Measurements from ENCODE around the gene PNMA6F. TPM values are rescaled to one million over a fixed set of nuclear protein-coding genes. Genes with fewer than 3 reads are reported as not detected.
"Not testable (repeated sequence)": the region's sequence is repeated elsewhere in the genome, so short reads cannot be mapped to it uniquely, and the experiment has no call there.

PNMA6F gene
- total RNA-seq, 1 experiment from 2014 or later = not detected

DNA sequence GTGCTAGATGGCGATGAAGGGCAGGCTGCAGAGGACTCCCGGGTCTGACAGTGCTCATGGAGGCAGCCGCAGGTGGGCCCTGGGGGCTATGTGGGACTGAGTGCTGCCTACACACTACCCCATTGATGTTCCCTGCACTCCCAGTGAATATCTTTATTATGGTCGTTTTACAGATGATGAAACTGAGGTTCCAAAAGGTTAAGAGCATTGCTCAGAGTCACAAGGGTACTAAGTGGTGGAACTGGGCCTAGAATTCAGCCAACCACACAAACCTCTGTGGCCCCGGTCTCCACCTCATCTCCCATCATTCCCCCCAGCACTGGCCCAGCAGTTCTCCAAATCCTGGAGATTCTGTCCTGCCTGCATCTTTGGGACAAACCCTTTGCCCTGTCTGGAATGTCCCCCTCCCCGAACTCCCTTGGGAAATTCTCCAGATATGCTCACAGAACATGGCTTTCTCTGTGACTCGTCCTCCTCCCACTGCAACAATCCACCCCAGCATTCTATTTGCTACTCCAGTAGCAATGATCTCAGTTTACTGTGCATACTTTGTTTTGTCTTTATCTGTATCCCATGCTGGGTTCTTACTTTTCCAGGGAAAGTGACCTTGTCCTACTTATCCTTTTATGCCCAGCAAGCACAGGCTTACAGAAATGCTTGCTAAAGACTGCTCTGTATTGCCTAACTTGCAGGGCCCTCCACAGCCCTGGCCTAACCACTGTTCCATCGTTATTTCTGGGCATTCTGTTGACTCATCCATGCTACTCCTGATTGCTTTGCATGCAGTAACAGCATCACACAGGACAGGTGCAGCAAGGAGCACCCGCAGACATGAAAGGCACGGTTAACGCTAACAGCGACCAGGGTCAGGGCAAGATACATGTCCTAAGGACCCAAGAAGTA lies 14.0 kb downstream of the PNMA6F start:
- peak; percentile 63 for DNase-seq (ENCODE audit: low read depth, low spot score)
- in situ Hi-C loops (cut with HindIII; ENCODE audit: low pct_unique_long_range_greater_than_20kb, low sequenced_read_pairs) = no loop called here

DNA sequence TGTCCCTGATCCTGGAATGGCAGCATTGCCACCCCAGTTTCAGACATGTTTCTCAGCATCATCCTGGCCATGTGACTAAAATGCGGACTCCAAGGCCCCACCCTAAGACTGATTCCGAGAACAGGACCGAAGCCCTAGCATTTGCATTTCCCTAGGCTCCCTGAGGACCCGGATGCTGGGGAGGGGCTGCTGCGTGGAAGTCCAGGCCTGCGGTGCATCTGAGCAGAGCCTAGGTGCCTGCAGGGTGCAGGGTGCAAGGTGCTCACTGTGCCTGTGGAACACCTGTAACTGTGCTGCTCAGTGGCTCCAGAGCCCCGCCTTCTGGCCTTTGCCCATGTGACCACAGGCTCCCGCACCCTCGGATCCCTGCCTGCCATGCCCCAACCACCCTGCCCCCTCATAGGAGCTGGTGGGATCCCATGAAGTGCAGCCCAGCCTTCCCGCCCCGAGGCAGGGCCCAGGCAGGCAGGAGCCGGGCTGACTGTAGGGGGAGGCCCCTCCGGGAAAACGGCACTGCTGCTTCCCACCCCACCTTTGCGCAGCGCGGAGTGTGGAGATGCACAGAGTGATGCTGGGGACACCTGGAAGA lies 14.9 kb downstream of the PNMA6F start:
- in situ Hi-C loops (cut with HindIII; ENCODE audit: low pct_unique_long_range_greater_than_20kb, low sequenced_read_pairs) = no loop called here
- DNase-seq (ENCODE audit: low read depth, low spot score) = no peak

DNA sequence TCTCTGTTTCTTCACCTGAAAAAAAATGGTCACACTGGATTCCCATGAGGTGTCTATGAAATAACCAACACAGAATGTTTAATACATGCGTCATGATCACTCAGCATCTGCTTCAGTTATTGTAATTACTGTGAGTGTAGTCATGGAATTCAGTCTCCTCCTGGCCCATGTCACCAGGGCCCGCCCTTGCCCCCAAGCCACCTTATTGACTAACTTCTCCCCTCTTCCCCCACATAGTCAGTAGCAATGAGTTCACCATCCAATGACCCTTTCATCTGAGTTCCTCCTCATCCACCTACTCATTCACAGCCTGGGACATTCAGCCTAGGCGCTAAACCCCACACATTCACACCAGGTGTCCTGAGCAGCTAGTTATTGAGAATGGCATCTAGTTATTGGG lies 15.6 kb downstream of the PNMA6F start:
- in situ Hi-C loops (cut with HindIII; ENCODE audit: low pct_unique_long_range_greater_than_20kb, low sequenced_read_pairs) = no loop called here

DNA sequence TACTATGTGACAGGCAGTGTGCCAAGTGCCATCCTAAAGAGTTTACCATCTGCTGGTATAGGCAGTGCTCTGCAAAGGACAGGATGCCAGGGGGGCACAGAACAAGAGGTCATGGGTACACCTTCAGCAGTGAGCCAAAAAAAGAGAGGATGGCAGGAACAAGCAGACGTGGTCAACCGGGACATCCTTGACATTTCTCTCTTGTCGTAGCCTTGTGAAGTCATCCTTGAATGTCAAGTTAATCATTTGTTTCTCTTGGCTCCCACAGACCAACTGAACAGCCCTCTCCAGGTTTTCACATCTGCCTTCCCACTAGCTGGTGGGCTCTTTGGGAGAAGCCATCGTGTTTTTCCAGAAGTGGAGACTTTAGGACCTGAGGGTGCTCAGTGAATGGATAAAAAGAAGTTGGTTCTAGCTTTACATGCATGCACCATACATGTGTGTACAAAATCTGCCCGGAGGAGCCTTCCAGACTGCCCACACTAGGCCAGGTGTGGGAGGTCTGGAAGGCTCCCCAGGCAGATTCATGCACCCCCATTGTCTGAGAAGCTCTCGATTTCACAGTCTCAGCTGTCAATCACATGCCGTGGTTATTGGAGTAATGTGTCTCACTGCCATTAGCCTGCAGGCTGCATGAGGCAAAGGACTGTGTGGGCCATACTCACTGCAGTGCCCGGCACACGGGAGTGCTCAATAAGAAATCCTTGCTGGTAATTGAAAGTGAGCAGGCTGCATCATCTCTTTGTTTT lies 16.4 kb downstream of the PNMA6F start:
- DNase-seq (ENCODE audit: low read depth, low spot score) = no peak
- in situ Hi-C loops (cut with HindIII; ENCODE audit: low pct_unique_long_range_greater_than_20kb, low sequenced_read_pairs) = no loop called here

More for the DNA sequence above, 15.6 kb downstream of the PNMA6F start:
- DNase-seq (ENCODE audit: low read depth, low spot score) = no peak

DNA sequence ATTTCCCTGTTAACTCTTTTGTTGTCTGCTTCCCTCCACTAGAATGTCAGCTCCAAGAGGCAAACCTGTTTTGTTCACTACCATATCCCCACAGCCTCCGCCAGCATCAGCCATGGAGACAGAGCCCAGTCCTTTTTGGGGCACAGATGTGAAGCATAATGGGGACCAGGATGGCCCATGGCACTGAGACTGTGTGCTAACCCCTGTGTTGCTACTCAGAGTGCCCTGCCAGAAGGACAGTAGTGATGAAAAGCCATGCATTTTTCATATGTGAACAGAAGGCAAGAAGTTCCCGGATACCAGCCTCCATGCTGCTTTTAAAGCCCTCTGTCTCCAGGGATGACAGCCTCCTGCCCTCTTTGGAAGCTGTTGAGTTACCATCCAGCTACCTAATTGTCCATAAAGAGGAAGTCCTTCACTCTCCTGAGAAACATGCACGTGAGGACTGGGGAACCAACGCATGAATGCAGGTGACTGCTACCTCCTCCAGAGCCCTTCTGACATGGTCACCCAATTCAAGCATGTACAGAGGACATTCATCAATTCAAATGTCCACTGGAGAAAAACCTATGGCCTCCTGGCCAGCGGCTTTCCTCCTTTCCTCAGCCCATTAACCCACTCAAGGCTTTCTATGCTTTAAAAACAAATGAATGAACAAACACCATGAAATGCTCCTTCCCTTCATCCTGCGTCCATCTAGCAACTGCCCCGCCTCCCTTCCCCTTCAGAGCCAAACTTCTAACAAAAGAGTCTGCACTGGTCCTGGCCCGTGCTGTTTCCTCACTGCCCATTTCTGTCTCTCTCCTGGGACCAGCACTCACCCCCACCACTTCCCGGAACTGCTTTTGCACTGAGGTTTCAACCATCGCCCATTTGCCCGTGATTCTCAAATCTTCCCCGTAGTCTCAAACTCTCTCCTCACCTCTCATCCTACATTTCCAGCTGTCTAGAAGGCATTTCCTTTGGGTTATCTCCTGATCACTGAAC lies 18.0 kb downstream of the PNMA6F start:
- DNase-seq (ENCODE audit: low read depth, low spot score) = no peak

DNA sequence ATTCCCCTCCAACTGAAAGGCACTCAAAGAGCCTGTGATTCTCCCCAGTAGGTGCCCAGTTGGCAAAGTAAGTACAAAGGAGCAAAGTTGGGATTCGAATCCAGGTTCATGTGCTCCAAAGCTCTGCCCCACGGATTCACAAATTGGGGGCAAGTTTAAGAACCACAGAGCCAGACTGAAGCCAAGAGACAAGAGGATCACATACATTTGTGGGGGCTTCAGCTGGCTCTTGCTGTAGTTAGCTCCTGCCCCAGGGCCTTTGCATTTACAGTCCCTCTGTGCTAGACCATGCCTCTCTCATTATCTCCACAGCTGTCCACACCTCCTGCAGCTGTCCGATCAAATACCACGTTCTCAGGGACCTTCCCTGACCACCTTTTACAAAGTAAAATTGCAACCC lies 18.8 kb downstream of the PNMA6F start:
- no peak for DNase-seq (ENCODE audit: low read depth, low spot score)
- in situ Hi-C loops (cut with HindIII; ENCODE audit: low pct_unique_long_range_greater_than_20kb, low sequenced_read_pairs) = no loop called here

More for the DNA sequence above, 18.0 kb downstream of the PNMA6F start:
- in situ Hi-C loops (cut with HindIII; ENCODE audit: low pct_unique_long_range_greater_than_20kb, low sequenced_read_pairs) = no loop called here

DNA sequence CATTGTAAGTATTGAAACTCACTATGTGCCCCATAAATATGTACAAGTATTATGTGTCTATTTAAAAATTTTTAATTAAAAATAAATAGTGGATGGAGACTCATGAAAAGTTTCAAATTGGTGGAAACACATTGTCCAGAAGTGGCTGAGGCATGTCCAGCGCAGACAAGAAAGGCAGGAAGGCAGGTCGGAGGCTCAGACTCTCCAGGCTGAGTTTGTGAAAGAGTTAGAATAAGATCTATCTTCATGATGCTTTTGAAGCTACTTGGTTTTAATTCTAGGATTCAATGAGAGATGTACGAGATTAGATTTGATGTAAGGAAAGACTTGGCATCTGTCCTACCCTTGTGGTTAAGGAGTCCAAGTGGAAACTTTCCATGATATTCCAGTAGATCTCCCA lies 19.8 kb downstream of the PNMA6F start:
- in situ Hi-C loops (cut with HindIII; ENCODE audit: low pct_unique_long_range_greater_than_20kb, low sequenced_read_pairs) = no loop called here
- no peak for DNase-seq (ENCODE audit: low read depth, low spot score)

DNA sequence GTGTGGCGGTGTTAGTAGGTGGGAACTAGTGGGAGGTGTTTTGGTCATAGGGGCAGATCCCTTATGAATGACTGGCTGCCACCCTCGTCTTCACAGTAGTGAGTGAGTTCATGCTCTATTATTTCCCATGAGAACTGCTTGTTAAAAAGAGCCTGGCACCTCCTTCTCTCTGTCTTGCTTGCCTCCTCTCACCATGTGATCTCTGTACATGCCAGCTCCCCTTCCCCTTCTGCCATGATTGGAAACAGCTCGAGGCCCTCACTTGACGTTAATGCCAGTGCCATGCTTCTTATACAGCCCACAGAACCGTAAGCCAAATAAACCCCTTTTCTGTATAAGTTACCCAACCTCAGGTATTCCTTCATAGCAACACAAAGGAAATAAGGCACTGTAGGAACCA lies 21.7 kb downstream of the PNMA6F start:
- in situ Hi-C loops (cut with HindIII; ENCODE audit: low pct_unique_long_range_greater_than_20kb, low sequenced_read_pairs) = no loop called here
- DNase-seq (ENCODE audit: low read depth, low spot score) = no peak

DNA sequence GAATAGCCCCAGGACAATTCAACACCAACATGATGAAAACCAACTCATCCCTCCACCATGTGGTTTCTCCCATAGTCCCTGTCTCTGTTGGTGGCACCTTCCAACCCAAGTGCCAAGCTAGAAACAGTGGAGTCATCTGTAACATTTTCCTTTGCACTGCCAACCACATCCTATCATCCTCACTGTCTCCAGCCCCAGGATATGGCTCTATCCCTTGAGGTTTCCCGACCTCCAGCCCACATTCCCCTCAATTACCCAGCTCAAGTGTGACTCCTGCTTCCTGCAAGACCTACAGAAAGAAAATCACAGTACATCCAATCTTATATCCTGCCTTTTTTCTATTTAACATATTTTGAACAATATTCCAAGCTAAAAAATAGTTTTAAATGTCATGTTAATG lies 24.2 kb downstream of the PNMA6F start:
- DNase-seq (ENCODE audit: low read depth, low spot score) = peak; percentile 7
- in situ Hi-C loops (cut with HindIII; ENCODE audit: low pct_unique_long_range_greater_than_20kb, low sequenced_read_pairs) = no loop called here

DNA sequence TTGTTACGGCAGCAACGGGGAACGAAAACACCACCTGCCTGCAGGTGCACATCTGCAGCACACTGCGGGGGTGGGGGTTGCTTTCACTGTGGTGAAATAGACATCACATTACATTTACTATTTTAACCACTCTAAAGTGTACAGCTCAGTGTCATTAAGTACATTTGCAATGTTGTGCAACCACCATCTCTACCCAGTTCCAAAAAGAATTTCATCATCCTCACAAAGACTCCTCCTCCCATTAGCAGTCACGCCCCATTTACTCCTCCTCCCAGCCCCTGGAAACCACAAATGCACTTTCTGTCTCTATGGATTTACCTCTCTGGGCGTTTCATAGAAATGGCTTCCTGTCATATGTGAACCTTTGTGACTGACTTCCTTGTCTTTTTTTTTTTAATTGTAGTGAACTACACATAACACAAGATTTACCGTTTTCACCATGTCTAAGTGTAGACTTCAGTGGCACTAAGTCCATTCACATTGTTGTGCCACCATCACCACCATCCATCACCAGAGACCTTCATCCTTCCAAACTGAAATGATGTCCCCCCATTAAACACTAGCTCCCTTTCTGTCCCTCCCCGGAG lies 28.0 kb downstream of the PNMA6F start:
- in situ Hi-C loops (cut with HindIII; ENCODE audit: low pct_unique_long_range_greater_than_20kb, low sequenced_read_pairs); DNase-seq (ENCODE audit: low read depth, low spot score): not testable (repeated sequence)

DNA sequence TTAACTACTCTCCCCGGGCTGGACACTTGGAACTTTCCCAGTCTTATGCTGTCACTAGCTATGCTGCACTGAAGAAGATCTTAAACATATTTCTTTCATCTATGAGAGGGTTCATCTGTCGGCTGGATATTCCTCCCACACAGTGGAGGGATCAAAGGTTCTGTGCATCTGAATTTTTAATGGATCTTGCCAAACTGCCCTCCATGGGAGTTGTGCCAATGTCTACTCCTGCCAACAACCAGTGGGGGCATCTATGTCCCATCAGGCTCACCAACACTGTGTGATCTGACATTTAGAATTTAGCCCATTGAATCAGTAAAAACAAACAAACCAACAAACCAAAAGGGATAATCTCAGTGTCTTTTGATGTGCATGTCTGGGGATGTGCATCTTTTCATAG lies 32.8 kb downstream of the PNMA6F start:
- in situ Hi-C loops (cut with HindIII; ENCODE audit: low pct_unique_long_range_greater_than_20kb, low sequenced_read_pairs); DNase-seq (ENCODE audit: low read depth, low spot score): not testable (repeated sequence)

DNA sequence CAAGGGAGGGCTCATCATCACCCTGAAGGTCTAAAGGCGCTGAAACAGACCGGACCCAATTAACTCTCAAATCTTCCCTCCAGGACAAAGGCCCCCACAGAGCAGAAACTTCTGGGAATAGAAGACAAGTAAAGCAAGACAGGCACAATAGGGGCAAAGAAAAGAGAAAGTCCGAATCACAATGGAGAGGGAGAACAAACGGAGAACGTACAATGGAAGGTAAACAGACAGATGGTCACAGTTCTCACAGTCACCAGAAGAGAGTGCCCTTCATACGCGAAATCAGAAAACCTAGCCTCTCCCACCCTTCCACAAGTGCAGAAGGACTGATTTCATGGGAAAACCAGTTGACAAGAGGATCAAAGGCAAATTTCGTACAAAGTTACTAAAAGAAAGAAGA lies 35.9 kb downstream of the PNMA6F start:
- DNase-seq (ENCODE audit: low read depth, low spot score); in situ Hi-C loops (cut with HindIII; ENCODE audit: low pct_unique_long_range_greater_than_20kb, low sequenced_read_pairs): not testable (repeated sequence)

DNA sequence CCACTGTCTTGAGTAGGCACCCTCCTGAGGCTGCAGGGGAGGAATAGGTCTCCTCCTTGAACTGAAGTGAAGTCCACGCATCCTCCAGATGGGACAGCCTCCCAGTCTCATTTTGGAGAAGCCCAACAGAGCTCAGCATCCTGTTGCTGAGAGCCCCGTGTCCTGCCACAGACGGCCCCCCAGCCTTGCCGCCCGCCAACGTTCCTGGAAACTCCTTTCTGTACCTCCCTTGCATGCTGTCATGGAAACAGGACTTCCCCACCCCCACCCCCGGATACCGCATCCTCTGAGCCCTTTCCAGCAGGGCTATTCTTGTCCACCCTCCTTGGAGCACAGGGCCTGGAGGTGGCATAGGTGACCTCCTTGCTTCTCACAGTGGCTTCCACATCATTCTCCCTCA lies 37.6 kb downstream of the PNMA6F start:
- in situ Hi-C loops (cut with HindIII; ENCODE audit: low pct_unique_long_range_greater_than_20kb, low sequenced_read_pairs); DNase-seq (ENCODE audit: low read depth, low spot score): not testable (repeated sequence)

DNA sequence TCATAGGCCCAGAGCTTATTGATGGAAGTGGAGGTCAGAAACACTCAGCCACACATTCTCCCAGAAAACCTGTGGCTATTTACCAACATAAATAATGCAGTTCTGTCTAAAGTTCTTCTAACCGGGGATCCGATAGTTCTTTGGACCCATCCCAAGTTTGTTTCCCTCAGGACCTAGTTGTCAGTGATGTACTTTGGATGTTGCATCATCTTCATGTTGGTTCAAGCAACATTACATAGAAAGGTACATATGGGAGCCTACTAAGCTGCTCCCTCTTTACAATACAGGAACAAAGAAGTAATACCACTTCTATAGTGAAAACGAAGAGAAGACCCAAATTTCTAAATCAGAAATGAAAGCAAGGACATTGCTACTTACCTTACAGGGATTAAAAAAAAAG lies 39.8 kb downstream of the PNMA6F start:
- in situ Hi-C loops (cut with HindIII; ENCODE audit: low pct_unique_long_range_greater_than_20kb, low sequenced_read_pairs); DNase-seq (ENCODE audit: low read depth, low spot score): not testable (repeated sequence)

DNA sequence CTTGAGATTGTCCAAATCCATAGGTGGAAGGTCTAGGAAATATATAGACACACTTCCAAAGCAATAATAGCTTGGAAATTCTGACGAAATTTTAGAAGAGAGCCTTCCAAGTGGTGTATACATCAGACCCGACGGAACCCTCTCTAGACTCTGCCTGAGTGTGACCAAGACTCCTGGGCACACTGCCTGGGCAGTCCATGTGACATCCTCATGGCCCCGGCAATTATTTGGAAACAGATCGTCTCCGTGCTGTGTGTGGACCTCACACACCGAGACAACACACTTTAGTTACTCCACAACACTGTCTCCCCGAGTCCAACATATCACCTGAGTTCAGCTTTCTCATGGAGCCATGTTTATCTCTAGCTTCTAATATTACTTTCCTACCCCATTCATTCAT lies 42.3 kb downstream of the PNMA6F start:
- in situ Hi-C loops (cut with HindIII; ENCODE audit: low pct_unique_long_range_greater_than_20kb, low sequenced_read_pairs); DNase-seq (ENCODE audit: low read depth, low spot score): not testable (repeated sequence)

DNA sequence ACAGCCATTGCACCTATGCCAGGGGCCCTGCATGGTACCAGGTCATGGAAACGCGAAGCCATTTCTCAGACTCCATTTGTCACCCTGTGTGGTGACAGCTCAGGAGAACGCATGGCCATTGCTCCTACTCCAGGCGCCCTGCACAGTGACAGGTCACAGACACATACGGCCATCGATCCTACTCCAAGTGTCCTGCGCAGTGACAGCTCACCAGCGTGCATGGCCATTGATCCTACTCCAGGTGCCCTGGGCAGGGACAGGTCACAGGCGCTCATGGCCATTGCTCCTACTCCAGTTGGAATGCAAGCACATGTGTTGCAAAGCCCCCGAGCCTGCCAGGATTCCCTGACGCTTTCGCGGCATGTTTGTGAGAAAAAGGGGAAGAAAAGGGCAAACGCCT lies 45.5 kb downstream of the PNMA6F start:
- in situ Hi-C loops (cut with HindIII; ENCODE audit: low pct_unique_long_range_greater_than_20kb, low sequenced_read_pairs); DNase-seq (ENCODE audit: low read depth, low spot score): not testable (repeated sequence)

DNA sequence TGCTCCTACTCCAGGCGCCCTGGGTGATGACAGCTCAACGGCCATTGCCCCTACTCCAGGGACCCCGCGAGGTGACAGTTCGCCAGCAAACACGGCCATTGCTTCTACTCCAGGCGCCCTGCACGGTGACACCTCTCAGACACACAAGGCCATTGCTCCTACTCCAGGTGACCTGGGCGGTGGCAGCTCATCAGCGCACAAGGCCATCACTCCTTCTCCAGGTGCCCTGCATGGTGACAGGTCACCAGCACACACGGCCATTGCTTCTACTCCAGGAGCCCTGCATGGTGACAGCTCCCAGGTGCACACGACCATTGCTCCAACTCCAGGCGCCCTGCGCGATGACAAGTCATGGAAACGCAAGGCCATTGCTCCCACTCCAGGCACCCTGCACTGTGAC lies 46.1 kb downstream of the PNMA6F start:
- DNase-seq (ENCODE audit: low read depth, low spot score); in situ Hi-C loops (cut with HindIII; ENCODE audit: low pct_unique_long_range_greater_than_20kb, low sequenced_read_pairs): not testable (repeated sequence)
